Stomach smooth muscle (tissue), 2 donors: ENCODE results near the gene IL20RB.

Experiments
- H3K27ac ChIP-seq: one replicate; pipeline ENCODE4 v1.7.0; 2013; ENCODE audit warnings: mild to moderate bottlenecking, low read length, inconsistent platforms
- H3K27me3 ChIP-seq, 2 donors: one replicate each; pipeline ENCODE4 v1.7.0; 2013; ENCODE audit warnings: low read length in 2 of 2; ENCODE audit not compliant: insufficient read depth in 2 of 2, control insufficient read depth in 1 of 2
- H3K36me3 ChIP-seq, 2 donors: one replicate each; pipeline ENCODE4 v1.7.0; 2013; ENCODE audit warnings: low read length in 2 of 2; ENCODE audit not compliant: control insufficient read depth in 2 of 2, insufficient read depth in 2 of 2
- H3K4me1 ChIP-seq: one replicate; pipeline ENCODE4 v1.7.0; 2013; ENCODE audit warnings: low read length; ENCODE audit not compliant: control insufficient read depth, insufficient read depth
- H3K4me3 ChIP-seq, 2 donors: one replicate each; pipeline ENCODE4 v1.7.0; 2013; ENCODE audit warnings: low read length in 2 of 2
- H3K9ac ChIP-seq, 2 donors: one replicate each; pipeline ENCODE4 v1.7.0; 2013; ENCODE audit warnings: low read length in 2 of 2, mild to moderate bottlenecking in 1 of 2
- H3K9me3 ChIP-seq, 2 donors: one replicate each; pipeline ENCODE4 v1.7.0; 2013; ENCODE audit warnings: low read length in 2 of 2; ENCODE audit not compliant: control insufficient read depth in 2 of 2
- donor health status: healthy.
- donor health status: Pancreatic carcinoma.

Gene IL20RB

GRCh38 chr3:136946978-136947377, 10.8 kb upstream of the IL20RB start:
- Histone ChIP-seq H3K36me3 (peaks cover 3 to 4% of the 10 kb centered on the region in 2 donors), H3K27ac (no peak overlapping the region), H3K9me3 (no peaks in the 10 kb centered on the region), H3K27me3 (no peaks in the 10 kb centered on the region), H3K4me3 (no peak overlapping the region), H3K4me1 (peaks cover 5% of the 10 kb centered on the region), H3K9ac (no peak overlapping the region)

GRCh38 chr3:136947477-136947876, 10.3 kb upstream of the IL20RB start:
- no peak overlapping the region for H3K27ac ChIP-seq
- peaks cover 4% of the 10 kb centered on the region for H3K4me1 ChIP-seq
- peaks cover 3 to 4% of the 10 kb centered on the region in 2 donors for H3K36me3 ChIP-seq

DNA sequence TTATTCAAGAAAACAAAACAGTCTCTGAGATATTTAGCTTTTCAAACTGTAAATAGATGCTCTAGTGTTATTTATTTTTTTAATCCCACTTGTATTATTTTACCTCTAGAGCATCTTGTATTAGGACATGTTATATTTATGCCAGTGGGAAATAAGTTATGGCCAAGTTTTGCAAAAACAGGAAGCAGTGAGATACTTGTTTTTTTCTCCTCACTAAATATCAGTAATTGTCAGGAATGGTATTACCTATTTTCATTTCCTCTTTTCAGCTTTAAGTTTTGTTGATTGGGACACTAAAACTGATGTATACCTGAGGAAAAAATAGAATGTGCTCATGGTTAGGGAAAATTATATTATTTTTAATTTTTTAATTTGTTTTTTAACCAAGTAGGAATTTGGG, 8.6 kb upstream of the IL20RB start:
- Histone ChIP-seq H3K9me3 (no peaks in the 10 kb centered on the region), H3K36me3 (peaks cover 3 to 4% of the 10 kb centered on the region in 2 donors), H3K27me3 (no peaks in the 10 kb centered on the region), H3K9ac (no peak overlapping the region), H3K4me1 (no peaks in the 10 kb centered on the region), H3K27ac (no peak overlapping the region), H3K4me3 (no peak overlapping the region)

More at GRCh38 chr3:136947477-136947876, 10.3 kb upstream of the IL20RB start:
- Histone ChIP-seq H3K27me3 (no peaks in the 10 kb centered on the region), H3K4me3 (no peak overlapping the region), H3K9me3 (no peaks in the 10 kb centered on the region), H3K9ac (no peak overlapping the region)

DNA sequence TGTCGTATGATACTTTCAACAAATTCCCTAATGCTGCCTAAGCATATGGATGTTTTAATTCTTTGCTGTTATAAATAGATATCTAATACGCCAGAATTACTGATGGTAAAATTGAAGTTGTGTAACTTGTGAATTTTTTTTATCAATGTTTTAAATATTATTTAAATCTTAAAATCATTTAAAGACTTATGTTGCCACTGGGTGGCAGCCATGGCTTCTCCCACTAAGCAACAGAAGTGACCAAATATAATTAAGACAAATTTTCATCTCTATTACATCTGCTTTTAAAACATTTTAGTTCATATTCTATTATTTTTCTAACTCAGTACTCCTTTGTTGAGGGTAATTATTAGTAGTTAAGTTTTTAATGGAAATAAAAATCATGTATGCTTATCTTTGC, 8.1 kb upstream of the IL20RB start:
- no peak overlapping the region for H3K27ac ChIP-seq
- no peaks in the 10 kb centered on the region for H3K9me3 ChIP-seq
- H3K36me3 ChIP-seq = peaks cover 3 to 4% of the 10 kb centered on the region in 2 donors
- H3K4me3 ChIP-seq = no peak overlapping the region
- no peaks in the 10 kb centered on the region for H3K4me1 ChIP-seq
- H3K27me3 ChIP-seq = no peaks in the 10 kb centered on the region
- no peak overlapping the region for H3K9ac ChIP-seq

GRCh38 chr3:136950623-136951022, 7.2 kb upstream of the IL20RB start:
- H3K4me3 ChIP-seq = no peak overlapping the region
- no peak overlapping the region for H3K9ac ChIP-seq
- no peaks in the 10 kb centered on the region for H3K27me3 ChIP-seq
- H3K36me3 ChIP-seq = peaks cover 1 to 2% of the 10 kb centered on the region in 2 donors
- H3K9me3 ChIP-seq = no peaks in the 10 kb centered on the region
- H3K27ac ChIP-seq = no peak overlapping the region
- no peaks in the 10 kb centered on the region for H3K4me1 ChIP-seq

DNA sequence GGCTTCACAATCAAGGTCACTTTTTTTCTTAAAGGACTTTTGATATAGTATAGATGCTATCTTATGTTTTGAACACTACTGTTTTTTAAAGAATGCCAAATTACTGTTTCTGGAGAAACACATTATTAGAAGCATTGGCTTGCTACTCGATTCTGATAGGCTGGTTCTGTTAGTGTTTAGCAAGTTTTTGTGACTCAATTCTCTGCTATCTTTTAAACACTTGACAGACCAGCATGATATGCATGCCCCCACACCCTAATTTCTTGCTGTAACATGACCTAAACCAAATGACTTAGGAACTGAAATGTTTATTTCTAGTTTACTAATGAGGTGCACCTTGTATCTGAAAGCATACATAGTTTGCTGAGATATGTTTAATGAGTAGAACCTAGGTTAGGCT, 5.5 kb upstream of the IL20RB start:
- no peak overlapping the region for H3K9ac ChIP-seq
- no peak overlapping the region for H3K4me3 ChIP-seq
- no peaks in the 10 kb centered on the region for H3K9me3 ChIP-seq
- H3K36me3 ChIP-seq = no peaks in the 10 kb centered on the region
- H3K4me1 ChIP-seq = no peaks in the 10 kb centered on the region
- H3K27me3 ChIP-seq = no peaks in the 10 kb centered on the region
- no peak overlapping the region for H3K27ac ChIP-seq

- Histone ChIP-seq H3K36me3 (no peaks in the 10 kb centered on the region), H3K4me1 (no peaks in the 10 kb centered on the region), H3K27me3 (no peaks in the 10 kb centered on the region), H3K4me3 (no peak overlapping the region), H3K27ac (no peak overlapping the region), H3K9me3 (no peaks in the 10 kb centered on the region), H3K9ac (no peak overlapping the region)
Measured at GRCh38 chr3:136954251-136954650, 3.5 kb upstream of the IL20RB start.

DNA sequence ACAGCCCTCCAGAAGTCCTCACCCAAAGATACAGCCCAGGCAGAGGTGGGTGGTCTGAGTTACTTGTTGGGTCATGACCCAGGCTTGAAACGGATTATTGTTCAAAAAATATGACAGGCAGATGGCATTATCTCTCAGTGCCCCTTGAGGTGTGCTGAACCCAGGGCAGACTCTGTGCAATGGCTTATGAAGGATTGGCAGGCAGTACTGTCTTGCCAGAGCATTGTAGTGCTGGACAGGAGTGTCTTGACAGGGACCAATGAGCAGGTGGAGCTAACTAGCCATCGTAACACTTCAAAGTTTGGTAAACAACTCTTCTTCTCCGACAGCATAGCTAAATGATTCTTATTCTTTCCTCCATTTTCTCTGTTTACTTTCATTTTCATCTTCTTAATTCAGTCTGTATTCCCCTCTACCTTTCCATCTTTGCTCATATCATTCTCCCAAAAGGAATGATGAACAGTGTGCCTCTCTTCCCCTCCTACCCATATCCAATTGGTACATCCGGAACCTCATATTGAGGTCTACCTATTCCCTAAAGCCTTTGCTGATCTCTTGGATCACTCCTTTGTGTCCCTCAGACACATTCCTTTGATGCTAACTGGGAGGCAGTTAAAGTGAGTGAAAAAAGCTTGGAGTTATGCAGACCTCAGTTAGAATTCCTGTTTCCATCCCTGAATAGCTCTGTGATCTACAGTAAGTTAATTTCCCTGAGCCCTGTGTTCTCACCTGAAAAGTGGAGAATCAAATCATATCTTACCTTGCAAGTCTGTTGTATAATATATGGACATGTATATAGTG, 2.6 kb upstream of the IL20RB start:
- H3K27ac ChIP-seq = no peak overlapping the region
- H3K4me1 ChIP-seq = no peaks in the 10 kb centered on the region
- H3K27me3 ChIP-seq = no peaks in the 10 kb centered on the region
- H3K9me3 ChIP-seq = no peaks in the 10 kb centered on the region
- H3K36me3 ChIP-seq = no peaks in the 10 kb centered on the region
- H3K9ac ChIP-seq = no peak overlapping the region
- H3K4me3 ChIP-seq = no peak overlapping the region

DNA sequence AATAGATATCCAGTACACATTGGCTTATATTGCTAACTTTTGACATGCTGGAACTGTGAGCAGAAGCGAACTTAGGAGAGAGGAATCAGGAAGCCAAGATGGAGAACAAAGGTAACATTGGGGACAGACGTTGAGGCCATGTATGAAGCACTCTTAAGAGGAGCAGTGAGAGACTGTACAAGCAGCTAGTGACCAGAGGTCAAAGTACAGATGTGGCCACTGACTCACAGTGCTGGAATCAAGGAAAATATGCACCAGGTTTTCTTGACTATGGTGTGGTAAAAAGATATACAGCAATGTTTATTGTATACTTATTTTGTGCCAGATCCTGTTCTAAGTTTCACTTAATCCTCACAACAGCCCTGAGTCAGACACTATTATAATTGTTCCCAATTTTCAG, 2.0 kb upstream of the IL20RB start:
- H3K27ac ChIP-seq = no peak overlapping the region

DNA sequence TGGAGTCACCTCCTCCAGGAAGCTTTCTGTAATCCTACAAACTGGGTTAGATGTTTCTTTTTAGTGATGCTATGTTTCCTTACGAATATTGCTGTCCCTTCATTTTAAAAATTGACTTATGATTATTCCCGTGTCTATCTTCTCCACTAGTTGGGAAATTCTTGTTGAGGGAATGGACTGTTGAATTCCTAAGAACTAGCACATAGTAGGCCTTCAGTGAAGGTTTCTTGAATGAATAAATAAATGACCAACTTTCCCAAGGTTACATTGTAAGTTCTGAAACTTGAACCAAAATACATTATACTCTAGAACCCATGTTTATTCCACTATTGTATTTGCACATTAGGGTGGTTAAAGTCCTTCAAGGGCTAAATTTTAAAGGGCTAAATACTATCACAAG, 812 bp upstream of the IL20RB start:
- no peak overlapping the region for H3K9ac ChIP-seq
- H3K4me1 ChIP-seq = no peaks in the 10 kb centered on the region
- H3K4me3 ChIP-seq = no peak overlapping the region
- H3K9me3 ChIP-seq = no peaks in the 10 kb centered on the region
- H3K36me3 ChIP-seq = no peaks in the 10 kb centered on the region
- no peaks in the 10 kb centered on the region for H3K27me3 ChIP-seq
- H3K27ac ChIP-seq = no peak overlapping the region

More for the DNA sequence above, 2.0 kb upstream of the IL20RB start:
- Histone ChIP-seq H3K9me3 (no peaks in the 10 kb centered on the region), H3K36me3 (no peaks in the 10 kb centered on the region), H3K9ac (no peak overlapping the region), H3K4me3 (no peak overlapping the region), H3K27me3 (no peaks in the 10 kb centered on the region), H3K4me1 (no peaks in the 10 kb centered on the region)

DNA sequence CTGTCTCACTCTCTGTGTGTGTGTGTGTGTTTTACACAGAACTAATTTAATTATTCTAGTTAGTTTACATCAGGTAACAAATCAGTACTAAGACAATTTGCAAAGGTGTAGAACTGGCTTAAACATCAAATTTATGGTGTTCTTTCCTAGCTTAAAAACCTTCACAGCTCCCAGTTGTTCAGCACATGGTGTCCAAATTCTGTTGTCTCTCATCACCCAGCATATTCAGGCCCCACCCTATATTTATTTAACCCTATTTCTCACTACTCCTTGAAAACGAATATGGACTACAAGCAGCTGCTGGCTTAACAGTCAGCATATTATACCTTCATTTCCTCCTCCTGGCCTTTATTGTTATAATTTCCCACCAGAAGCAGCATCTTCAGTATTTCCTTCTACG, 1.2 kb downstream of the IL20RB start:
- H3K27ac ChIP-seq = no peak overlapping the region
- H3K27me3 ChIP-seq = no peaks in the 10 kb centered on the region
- no peaks in the 10 kb centered on the region for H3K9me3 ChIP-seq
- H3K4me1 ChIP-seq = no peaks in the 10 kb centered on the region
- no peak overlapping the region for H3K4me3 ChIP-seq
- no peak overlapping the region for H3K9ac ChIP-seq
- no peaks in the 10 kb centered on the region for H3K36me3 ChIP-seq
